Stimulated activated effector memory CD8-positive, alpha-beta T cell treated with anti-CD3 and anti-CD28 coated beads, Interleukin-12 subunit alpha, Interleukin-12 subunit beta, amount 100 ng/mL, for 72 hours (primary cell): ENCODE results near the gene JAKMIP3.
"Not testable (repeated sequence)": the region's sequence is repeated elsewhere in the genome, so short reads cannot be mapped to it uniquely, and the experiment has no call there.

Experiments used
- ATAC-seq: fragments of 150-1000 bp; cut with Tn5 transposase; 2 replicates; pipeline ENCODE4 v1.10.0; 2021
- DNase-seq, 2 donors: peaks; one replicate each; pipeline ENCODE4 v3.0.0; 2021 to 2022; ENCODE audit warnings: low spot score in 2 of 2
- H3K27ac Mint-ChIP-seq: one replicate; pipeline ENCODE4 v1.8.0; 2022; ENCODE audit warnings: mild to moderate bottlenecking, mixed read lengths
- H3K36me3 Mint-ChIP-seq: one replicate; pipeline ENCODE4 v1.8.0; 2022; ENCODE audit warnings: mild to moderate bottlenecking, mixed read lengths
- H3K4me1 Mint-ChIP-seq: one replicate; pipeline ENCODE4 v1.8.0; 2022; ENCODE audit warnings: mixed read lengths
- H3K4me3 Mint-ChIP-seq: one replicate; pipeline ENCODE4 v1.8.0; 2022; ENCODE audit warnings: mild to moderate bottlenecking, mixed read lengths
- H3K9me3 Mint-ChIP-seq: one replicate; pipeline ENCODE4 v1.8.0; 2022; ENCODE audit warnings: mixed read lengths

Gene JAKMIP3

DNA sequence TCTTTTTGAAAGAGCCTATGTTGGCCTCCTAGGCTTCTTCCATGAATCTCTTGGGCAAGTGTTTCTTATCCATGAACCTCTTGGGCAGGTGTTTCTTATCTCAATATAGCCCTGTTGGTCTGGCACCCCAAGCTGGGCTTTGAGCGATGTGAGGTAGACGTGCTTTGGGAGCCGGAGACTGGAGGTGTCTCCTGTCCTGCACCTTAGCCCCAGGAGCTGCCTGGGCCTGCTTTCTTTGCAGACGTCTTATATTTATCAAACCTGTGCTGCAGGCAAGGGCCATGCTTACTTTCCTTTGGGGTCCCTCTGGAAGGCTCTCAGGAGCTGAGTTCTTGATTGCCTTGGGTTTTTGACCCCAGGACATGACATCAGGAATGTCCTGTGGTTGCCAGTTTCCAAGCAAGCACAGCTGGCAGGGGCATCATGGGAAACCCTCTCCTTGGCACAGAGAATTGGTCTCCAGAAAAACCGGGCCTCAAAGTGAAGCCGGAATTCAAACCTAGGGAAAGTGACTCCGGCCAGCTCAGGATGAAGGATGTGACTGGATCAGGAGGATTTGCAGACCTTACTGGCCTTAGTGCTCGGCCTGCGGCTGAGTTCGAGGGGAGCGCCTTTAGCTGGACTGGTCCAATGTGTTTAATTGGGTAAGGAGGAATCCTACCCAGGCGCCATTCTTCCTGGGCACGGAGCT, 2.8 kb downstream of the JAKMIP3 start:
- no peak overlapping the region for H3K27ac Mint-ChIP-seq
- no peaks in the 10 kb centered on the region for H3K36me3 Mint-ChIP-seq
- H3K9me3 Mint-ChIP-seq, result peaks cover 3% of the 10 kb centered on the region
- peak in 1 of 2 donors; percentile 13 for DNase-seq
- H3K4me1 Mint-ChIP-seq, result peaks cover 6% of the 10 kb centered on the region
- no peak for ATAC-seq
- no peak overlapping the region for H3K4me3 Mint-ChIP-seq

DNA sequence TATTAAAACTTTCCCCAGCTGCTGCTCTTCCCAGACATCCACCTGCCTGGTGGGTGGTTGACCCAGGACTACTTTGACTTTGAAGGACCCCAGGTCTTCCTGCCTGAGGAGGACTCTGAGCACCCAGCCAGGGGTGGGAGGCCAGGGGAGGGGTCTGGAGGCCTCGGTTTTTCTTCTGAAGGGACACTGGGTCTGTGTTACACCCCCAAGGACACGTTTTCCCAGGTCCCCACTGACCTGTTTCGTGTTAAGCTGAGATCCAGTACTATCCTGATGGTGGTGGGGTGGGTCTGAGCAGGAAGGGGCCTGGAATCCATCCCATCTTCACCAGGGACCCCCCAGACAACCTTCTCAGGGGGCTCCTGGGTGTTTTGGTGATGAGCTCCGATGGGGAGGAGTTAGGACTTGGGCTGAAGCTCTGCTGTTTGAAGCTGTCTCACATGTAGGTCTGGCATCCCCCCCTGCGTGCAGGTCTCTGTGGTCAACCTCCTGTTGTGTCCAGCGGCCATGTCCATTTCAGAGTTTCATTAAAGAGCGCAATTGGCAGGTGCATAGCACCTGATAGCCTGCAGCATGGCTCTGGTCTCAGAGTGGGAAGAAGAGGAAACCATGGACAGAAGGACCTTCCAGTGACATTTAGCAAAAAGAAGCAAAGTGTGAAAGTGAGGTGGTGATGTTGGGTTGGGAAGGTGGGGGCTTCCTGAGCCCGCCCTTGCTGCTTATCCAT, 3.5 kb downstream of the JAKMIP3 start:
- ATAC-seq (peak; percentile 29), DNase-seq (peak in 1 of 2 donors; percentile 30)
- no peaks in the 10 kb centered on the region for H3K36me3 Mint-ChIP-seq
- H3K4me1 Mint-ChIP-seq, result peaks cover 6% of the 10 kb centered on the region
- no peak overlapping the region for H3K27ac Mint-ChIP-seq
- H3K9me3 Mint-ChIP-seq, result peaks cover 3% of the 10 kb centered on the region
- no peak overlapping the region for H3K4me3 Mint-ChIP-seq

GRCh38 chr10:132069849-132070182, 4.1 kb downstream of the JAKMIP3 start:
- Mint-ChIP-seq H3K36me3 (no peaks in the 10 kb centered on the region), H3K9me3 (peaks cover 3% of the 10 kb centered on the region), H3K4me1 (peaks cover 6% of the 10 kb centered on the region), H3K27ac (no peak overlapping the region), H3K4me3 (no peak overlapping the region)
- peak; percentile 15 for ATAC-seq
- no peak for DNase-seq

DNA sequence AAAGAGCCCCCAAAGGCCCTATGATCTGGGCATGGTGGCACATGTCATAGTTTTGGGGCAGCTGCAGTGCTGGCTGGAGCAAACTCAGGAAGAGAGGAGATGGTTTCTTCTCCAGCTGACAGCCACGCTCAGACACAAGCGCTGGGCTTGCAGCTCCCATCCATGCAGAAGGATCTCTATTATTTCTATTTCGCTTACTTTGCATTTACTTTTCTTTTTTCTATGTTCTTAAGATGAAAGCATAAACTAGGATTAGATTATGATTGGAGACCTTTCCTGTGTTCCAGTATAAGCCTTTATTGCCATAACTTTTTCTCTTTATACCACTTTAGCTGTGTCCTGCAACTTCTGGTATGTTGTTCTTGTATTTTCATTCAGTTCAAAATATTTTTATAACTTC, 5.0 kb downstream of the JAKMIP3 start:
- Mint-ChIP-seq H3K4me3 (no peak overlapping the region), H3K9me3 (peaks cover 3% of the 10 kb centered on the region), H3K4me1 (peaks cover 4% of the 10 kb centered on the region), H3K36me3 (no peaks in the 10 kb centered on the region), H3K27ac (no peak overlapping the region)
- ATAC-seq, result no peak
- DNase-seq, result peak in 1 of 2 donors; percentile 25

DNA sequence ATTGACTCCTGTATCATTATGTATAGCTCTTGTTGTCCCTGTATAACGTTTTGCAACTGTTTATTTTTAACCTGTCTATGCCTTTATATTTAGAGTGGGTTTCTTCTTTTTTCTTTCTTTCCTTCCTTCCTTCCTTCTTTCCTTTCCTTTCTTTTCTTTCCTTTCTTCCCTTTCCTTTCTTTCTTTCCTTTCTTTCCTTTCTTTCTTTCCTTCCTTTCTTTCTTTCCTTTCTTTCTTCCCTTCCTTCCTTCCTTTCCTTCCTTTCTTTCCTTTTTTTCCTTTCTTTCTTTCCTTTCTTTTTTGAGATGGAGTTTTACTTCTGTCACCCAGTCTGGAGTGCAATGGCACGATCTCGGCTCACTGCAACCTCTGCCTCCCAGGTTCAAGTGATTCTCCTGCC, 5.9 kb downstream of the JAKMIP3 start:
- no peaks in the 10 kb centered on the region for H3K36me3 Mint-ChIP-seq
- H3K27ac Mint-ChIP-seq, result no peak overlapping the region
- DNase-seq (no peak), ATAC-seq (no peak)
- H3K4me3 Mint-ChIP-seq, result no peak overlapping the region
- peaks cover 3% of the 10 kb centered on the region for H3K9me3 Mint-ChIP-seq
- no peaks in the 10 kb centered on the region for H3K4me1 Mint-ChIP-seq

DNA sequence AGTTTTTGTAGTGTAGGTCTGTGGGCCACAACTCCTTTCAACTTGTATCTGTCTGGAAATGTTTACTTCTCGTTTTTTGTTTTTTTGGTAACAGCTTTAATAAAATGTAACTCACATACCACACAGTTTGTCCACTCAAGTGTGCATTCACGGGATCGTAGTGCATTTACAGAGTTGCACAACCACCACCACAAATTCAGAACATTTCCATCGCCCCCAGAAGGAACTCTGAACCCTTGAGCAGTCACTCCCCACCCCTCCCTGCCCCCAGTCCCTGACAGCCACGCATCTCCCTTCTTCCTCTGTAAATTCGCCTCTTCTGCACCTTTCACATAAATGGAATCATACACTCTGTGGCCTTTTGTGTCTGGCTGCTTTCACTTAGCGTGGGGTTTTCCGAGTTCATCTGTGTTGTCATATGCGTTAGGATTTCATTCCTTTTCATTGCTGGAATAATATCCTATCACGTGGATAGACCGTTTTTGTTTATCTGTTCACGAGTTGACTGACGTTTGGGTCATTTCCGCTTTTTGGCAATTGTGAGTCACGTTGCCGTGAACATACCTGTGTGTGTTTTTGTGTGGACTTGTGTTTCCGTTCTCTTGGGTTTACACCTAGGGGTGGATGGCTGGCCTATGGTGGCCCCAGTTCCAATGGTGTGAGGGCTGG, 10.3 kb downstream of the JAKMIP3 start:
- no peak overlapping the region for H3K27ac Mint-ChIP-seq
- no peaks in the 10 kb centered on the region for H3K36me3 Mint-ChIP-seq
- peaks cover 3% of the 10 kb centered on the region for H3K9me3 Mint-ChIP-seq
- DNase-seq, result peak in 1 of 2 donors; percentile 30
- H3K4me1 Mint-ChIP-seq, result no peaks in the 10 kb centered on the region
- no peak overlapping the region for H3K4me3 Mint-ChIP-seq
- ATAC-seq, result no peak

- H3K36me3 Mint-ChIP-seq, result no peaks in the 10 kb centered on the region
- no peaks in the 10 kb centered on the region for H3K4me1 Mint-ChIP-seq
- DNase-seq (no peak), ATAC-seq (no peak)
- no peak overlapping the region for H3K4me3 Mint-ChIP-seq
- H3K27ac Mint-ChIP-seq, result no peak overlapping the region
- H3K9me3 Mint-ChIP-seq, result peaks cover 3% of the 10 kb centered on the region
Observed at GRCh38 chr10:132076578-132077081, 10.9 kb downstream of the JAKMIP3 start.

DNA sequence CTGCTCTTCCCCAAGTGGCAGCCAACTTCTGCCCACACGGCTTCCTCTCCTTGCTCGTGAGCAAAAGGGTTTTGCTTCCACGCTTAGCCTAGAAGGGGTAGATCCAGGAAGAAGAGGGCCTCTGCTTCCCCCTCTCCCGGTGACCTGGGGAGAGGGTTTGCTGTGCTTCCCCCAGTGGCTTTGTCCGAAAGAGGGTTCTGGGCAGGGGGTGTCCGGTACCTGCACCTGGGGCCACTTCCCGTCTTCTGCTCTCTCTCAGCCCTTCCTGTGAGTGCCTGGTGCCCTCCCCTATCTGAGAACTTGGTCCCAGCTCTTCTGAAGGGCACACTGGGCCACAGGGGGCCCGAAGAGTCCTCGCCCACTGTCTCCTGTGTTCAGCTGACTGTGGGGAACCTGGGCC, 11.3 kb downstream of the JAKMIP3 start:
- Mint-ChIP-seq H3K36me3 (no peaks in the 10 kb centered on the region), H3K9me3 (peaks cover 3% of the 10 kb centered on the region), H3K4me1 (no peaks in the 10 kb centered on the region), H3K27ac (no peak overlapping the region), H3K4me3 (no peak overlapping the region)
- DNase-seq (peak in 1 of 2 donors; percentile 25), ATAC-seq (no peak)

GRCh38 chr10:132078746-132079345, 13.1 kb downstream of the JAKMIP3 start:
- Mint-ChIP-seq H3K36me3 (no peaks in the 10 kb centered on the region), H3K4me1 (no peaks in the 10 kb centered on the region), H3K27ac (no peak overlapping the region), H3K4me3 (no peak overlapping the region), H3K9me3 (no peaks in the 10 kb centered on the region)
- DNase-seq, result no peak
- no peak for ATAC-seq

DNA sequence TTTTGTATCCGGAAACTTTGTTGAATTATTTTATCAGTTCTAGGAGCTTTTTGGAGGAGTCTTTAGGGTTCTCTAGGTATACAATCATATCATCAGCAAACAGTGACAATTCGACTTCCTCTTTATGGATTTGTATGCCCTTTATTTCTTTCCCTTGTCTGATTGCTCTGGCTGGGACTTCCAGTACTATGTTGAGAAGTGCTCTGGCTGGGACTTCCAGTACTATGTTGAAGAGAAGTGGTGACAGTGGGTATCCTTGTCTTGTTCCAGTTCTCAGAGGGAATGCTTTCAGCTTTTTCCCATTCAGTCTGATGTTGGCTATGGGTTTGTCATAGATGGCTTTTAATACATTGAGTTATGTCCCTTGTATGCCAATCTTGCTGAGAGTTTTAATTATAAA, 18.6 kb downstream of the JAKMIP3 start:
- H3K4me3 Mint-ChIP-seq, H3K36me3 Mint-ChIP-seq, H3K27ac Mint-ChIP-seq, H3K9me3 Mint-ChIP-seq, DNase-seq, ATAC-seq, H3K4me1 Mint-ChIP-seq: not testable (repeated sequence)

DNA sequence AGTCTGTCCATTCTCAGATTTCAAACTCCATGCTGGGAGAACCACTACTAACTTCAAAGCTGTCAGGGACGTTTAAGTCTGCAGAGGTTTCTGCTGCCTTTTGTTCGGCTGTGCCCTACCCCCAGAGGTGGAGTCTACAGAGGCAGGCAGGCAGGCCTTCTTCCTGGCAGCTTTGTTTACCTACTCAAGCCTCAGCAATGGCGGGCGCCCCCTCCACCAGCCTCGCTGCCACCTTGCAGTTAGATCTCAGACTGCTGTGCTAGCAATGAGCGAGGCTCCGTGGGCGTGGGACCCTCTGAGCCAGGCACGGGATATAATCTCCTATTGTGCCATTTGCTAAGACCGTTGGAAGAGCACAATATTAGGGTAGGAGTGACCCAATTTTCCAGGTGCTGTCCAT, 27.5 kb downstream of the JAKMIP3 start:
- not testable (repeated sequence) for H3K4me3 Mint-ChIP-seq, H3K36me3 Mint-ChIP-seq, ATAC-seq, H3K9me3 Mint-ChIP-seq, H3K4me1 Mint-ChIP-seq, H3K27ac Mint-ChIP-seq
- DNase-seq, result peak in 1 of 2 donors; percentile 28

DNA sequence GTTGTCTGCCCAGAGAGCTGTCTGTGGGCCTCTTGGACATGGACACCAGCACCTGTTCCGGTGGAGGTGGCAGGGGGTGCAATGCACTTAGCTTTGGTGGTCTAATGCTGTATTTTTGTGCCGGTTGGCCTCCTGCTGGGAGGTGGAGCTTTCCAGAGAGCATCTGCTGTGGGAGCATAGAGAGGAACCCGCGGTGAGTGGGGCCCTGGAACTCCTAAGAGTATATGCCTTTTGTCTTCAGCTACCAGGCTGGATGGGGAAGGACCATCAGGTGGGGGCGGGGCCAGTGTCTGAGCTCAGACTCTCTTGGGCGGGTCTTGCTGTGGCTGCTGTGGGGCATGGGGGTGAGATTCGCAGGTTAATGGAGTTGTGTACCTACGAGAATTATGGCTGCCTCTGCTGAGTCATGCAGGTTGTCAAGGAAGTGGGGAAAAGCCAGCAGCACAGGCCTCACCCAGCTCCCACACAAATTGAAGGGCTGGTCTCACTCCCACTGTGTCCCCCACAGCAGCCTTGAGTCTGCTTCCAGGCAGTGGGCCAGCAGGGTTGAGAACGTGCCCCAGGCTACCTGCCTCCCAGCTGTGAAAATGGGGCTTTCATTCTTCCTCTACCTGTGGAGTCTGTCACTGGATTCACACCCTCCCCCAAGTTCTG, 29.0 kb downstream of the JAKMIP3 start:
- no peaks in the 10 kb centered on the region for H3K36me3 Mint-ChIP-seq
- peaks cover 9% of the 10 kb centered on the region for H3K4me1 Mint-ChIP-seq
- ATAC-seq (no peak), DNase-seq (no peak)
- no peak overlapping the region for H3K27ac Mint-ChIP-seq
- H3K9me3 Mint-ChIP-seq, result no peaks in the 10 kb centered on the region
- H3K4me3 Mint-ChIP-seq, result no peak overlapping the region

- Mint-ChIP-seq H3K27ac (no peak overlapping the region), H3K36me3 (no peaks in the 10 kb centered on the region)
- ATAC-seq, result no peak
Observed at GRCh38 chr10:132095403-132096113, 29.8 kb downstream of the JAKMIP3 start.

DNA sequence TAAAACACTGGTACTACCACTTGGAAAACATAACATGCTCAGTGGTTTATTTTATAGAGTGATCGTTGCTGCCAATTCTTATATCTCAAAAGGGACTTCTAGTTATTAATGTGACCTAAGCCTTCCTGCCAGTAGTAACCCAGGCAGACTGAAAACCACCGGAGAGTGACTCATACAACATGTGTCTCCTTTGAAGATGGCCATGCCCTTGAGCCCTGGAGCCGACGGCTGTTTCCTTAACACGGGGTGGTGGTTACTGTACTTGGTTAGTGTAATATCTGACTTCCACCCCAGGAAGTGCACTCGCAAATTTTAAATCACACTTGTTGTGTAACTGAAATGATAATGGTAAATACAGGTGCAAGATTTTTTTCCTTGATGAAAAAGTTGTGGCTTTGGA, 30.5 kb downstream of the JAKMIP3 start:
- H3K4me1 Mint-ChIP-seq, result peaks cover 9% of the 10 kb centered on the region
- H3K9me3 Mint-ChIP-seq, result no peaks in the 10 kb centered on the region
- DNase-seq (no peak), ATAC-seq (peak; percentile 91)
- no peak overlapping the region for H3K4me3 Mint-ChIP-seq
- no peak overlapping the region for H3K27ac Mint-ChIP-seq
- H3K36me3 Mint-ChIP-seq, result no peaks in the 10 kb centered on the region

More at GRCh38 chr10:132095403-132096113, 29.8 kb downstream of the JAKMIP3 start:
- no peak for DNase-seq
- Mint-ChIP-seq H3K4me3 (no peak overlapping the region), H3K9me3 (no peaks in the 10 kb centered on the region), H3K4me1 (peaks cover 9% of the 10 kb centered on the region)
